ENCODE data around the gene AIP. TPM values are rescaled to one million over a fixed set of nuclear protein-coding genes. Genes with fewer than 3 reads are reported as not detected.
A peak's percentile ranks its signal among the peaks of the same experiment; 100 is the strongest.

The AIP gene
- 56.1 TPM for polyA plus RNA-seq (2013, experiment 1 of 2)
- polyA plus RNA-seq (2013, experiment 2 of 2), result 42.5 TPM

- Histone ChIP-seq H3K9me3 (ENCODE audit: control insufficient read depth, low read length) (peaks cover 6% of the 10 kb centered on the region), H3K27ac (ENCODE audit: low read depth, low read length, severe bottlenecking) (peak within 1 kb of the TSS; percentile 85)
- 8 to 26% methylated on average over 22 to 38 of the region's 60 CpGs for WGBS, 2 experiments (ENCODE audit: insufficient coverage in 2 of 2)
Observed at GRCh38 chr11:67482827-67483798, at the start of gene AIP. Gene AIP, plus strand, starts transcription at chr11:67483026. Its CDS starts 133 bp downstream, at chr11:67483159.

GRCh38 chr11:67433536-67434394 lies 49.1 kb upstream of the AIP start:
- Histone ChIP-seq H3K27ac (ENCODE audit: low read depth, low read length, severe bottlenecking) (no peak overlapping the region), H3K36me3 (ENCODE audit: control insufficient read depth, insufficient read depth, low read length) (peaks cover 70% of the 10 kb centered on the region), H3K9me3 (ENCODE audit: control insufficient read depth, low read length) (no peaks in the 10 kb centered on the region), H3K4me1 (ENCODE audit: control insufficient read depth, insufficient read depth, low read length, poor library complexity, severe bottlenecking) (peaks cover 12% of the 10 kb centered on the region), H3K4me3 (ENCODE audit: extremely low read depth, insufficient read depth, low read length, poor library complexity, severe bottlenecking) (no peak overlapping the region)
- WGBS, 2 experiments (ENCODE audit: insufficient coverage in 2 of 2), result 97 to 98% methylated on average over 19 to 20 of the region's 22 CpGs

More at GRCh38 chr11:67482827-67483798, at the start of gene AIP:
- peak within 1 kb of the TSS; percentile 46 for H3K4me3 ChIP-seq (ENCODE audit: extremely low read depth, insufficient read depth, low read length, poor library complexity, severe bottlenecking)
- no peaks in the 10 kb centered on the region for H3K4me1 ChIP-seq (ENCODE audit: control insufficient read depth, insufficient read depth, low read length, poor library complexity, severe bottlenecking)
- peaks cover 9% of the 10 kb centered on the region for H3K36me3 ChIP-seq (ENCODE audit: control insufficient read depth, insufficient read depth, low read length)

- 92 to 96% methylated on average over 21 to 23 of the region's 23 CpGs for WGBS, 2 experiments (ENCODE audit: insufficient coverage in 2 of 2)
- H3K9me3 ChIP-seq (ENCODE audit: control insufficient read depth, low read length), result no peaks in the 10 kb centered on the region
Observed at GRCh38 chr11:67434395-67434881, 48.4 kb upstream of the AIP start.

DNA sequence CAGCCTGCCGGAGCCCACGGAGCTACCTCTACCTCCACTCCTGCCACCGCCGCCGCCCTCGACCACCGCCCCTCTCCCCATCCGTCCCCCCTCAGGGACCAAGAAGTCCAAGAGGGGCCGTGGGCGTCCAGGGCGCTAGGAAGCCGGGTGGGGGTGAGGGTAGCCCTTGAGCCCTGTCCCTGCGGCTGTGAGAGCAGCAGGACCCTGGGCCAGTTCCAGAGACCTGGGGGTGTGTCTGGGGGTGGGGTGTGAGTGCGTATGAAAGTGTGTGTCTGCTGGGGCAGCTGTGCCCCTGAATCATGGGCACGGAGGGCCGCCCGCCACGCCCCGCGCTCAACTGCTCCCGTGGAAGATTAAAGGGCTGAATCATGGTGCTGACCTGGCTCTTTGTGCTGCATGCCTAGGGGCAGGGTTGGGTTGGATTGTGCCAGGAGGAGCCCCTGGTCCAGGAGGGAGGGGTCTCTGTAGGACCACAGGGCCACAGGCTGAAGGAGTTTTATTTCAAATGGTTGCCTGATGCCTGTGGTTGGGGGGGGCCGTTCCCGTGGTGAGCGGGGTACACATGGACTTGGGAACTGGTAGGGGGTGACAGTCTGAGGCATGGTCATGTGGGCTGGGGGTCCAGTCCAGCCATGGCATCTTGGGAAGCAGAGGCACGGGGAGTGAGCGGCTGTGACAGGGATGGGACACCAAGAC lies 47.6 kb upstream of the AIP start:
- Histone ChIP-seq H3K4me1 (ENCODE audit: control insufficient read depth, insufficient read depth, low read length, poor library complexity, severe bottlenecking) (peaks cover 7% of the 10 kb centered on the region), H3K9me3 (ENCODE audit: control insufficient read depth, low read length) (no peaks in the 10 kb centered on the region), H3K36me3 (ENCODE audit: control insufficient read depth, insufficient read depth, low read length) (peaks cover 72% of the 10 kb centered on the region), H3K27ac (ENCODE audit: low read depth, low read length, severe bottlenecking) (no peak overlapping the region), H3K4me3 (ENCODE audit: extremely low read depth, insufficient read depth, low read length, poor library complexity, severe bottlenecking) (no peak overlapping the region)
- WGBS, 2 experiments (ENCODE audit: insufficient coverage in 2 of 2), result 90 to 94% methylated on average over 14 to 24 of the region's 26 CpGs

More at GRCh38 chr11:67434395-67434881, 48.4 kb upstream of the AIP start:
- H3K4me3 ChIP-seq (ENCODE audit: extremely low read depth, insufficient read depth, low read length, poor library complexity, severe bottlenecking), result no peak overlapping the region
- peaks cover 72% of the 10 kb centered on the region for H3K36me3 ChIP-seq (ENCODE audit: control insufficient read depth, insufficient read depth, low read length)
- H3K27ac ChIP-seq (ENCODE audit: low read depth, low read length, severe bottlenecking), result no peak overlapping the region
- H3K4me1 ChIP-seq (ENCODE audit: control insufficient read depth, insufficient read depth, low read length, poor library complexity, severe bottlenecking), result peaks cover 7% of the 10 kb centered on the region

- Histone ChIP-seq H3K4me3 (ENCODE audit: extremely low read depth, insufficient read depth, low read length, poor library complexity, severe bottlenecking) (no peak overlapping the region), H3K36me3 (ENCODE audit: control insufficient read depth, insufficient read depth, low read length) (peaks cover 74% of the 10 kb centered on the region), H3K27ac (ENCODE audit: low read depth, low read length, severe bottlenecking) (peak overlapping the region; percentile 16), H3K9me3 (ENCODE audit: control insufficient read depth, low read length) (no peaks in the 10 kb centered on the region), H3K4me1 (ENCODE audit: control insufficient read depth, insufficient read depth, low read length, poor library complexity, severe bottlenecking) (peaks cover 7% of the 10 kb centered on the region)
- WGBS, 2 experiments (ENCODE audit: insufficient coverage in 2 of 2), result 92 to 93% methylated on average over 34 to 38 of the region's 38 CpGs
Observed at GRCh38 chr11:67435727-67436458, 46.9 kb upstream of the AIP start.

- H3K9me3 ChIP-seq (ENCODE audit: control insufficient read depth, low read length), result no peaks in the 10 kb centered on the region
- peaks cover 7% of the 10 kb centered on the region for H3K4me1 ChIP-seq (ENCODE audit: control insufficient read depth, insufficient read depth, low read length, poor library complexity, severe bottlenecking)
- no peak overlapping the region for H3K4me3 ChIP-seq (ENCODE audit: extremely low read depth, insufficient read depth, low read length, poor library complexity, severe bottlenecking)
- no peak overlapping the region for H3K27ac ChIP-seq (ENCODE audit: low read depth, low read length, severe bottlenecking)
- 46 to 57% methylated on average over 4 of the region's 6 CpGs for WGBS, 2 experiments (ENCODE audit: insufficient coverage in 2 of 2)
- H3K36me3 ChIP-seq (ENCODE audit: control insufficient read depth, insufficient read depth, low read length), result peaks cover 75% of the 10 kb centered on the region
Observed at GRCh38 chr11:67436459-67437081, 46.3 kb upstream of the AIP start.

GRCh38 chr11:67437082-67437808 lies 45.6 kb upstream of the AIP start, which contains the start of gene PTPRCAP:
Gene PTPRCAP, minus strand, starts transcription at chr11:67437682. Its CDS starts 63 bp downstream, at chr11:67437619.
- 85 to 91% methylated on average over 4 to 14 of the region's 26 CpGs for WGBS, 2 experiments (ENCODE audit: insufficient coverage in 2 of 2)
- no peaks in the 10 kb centered on the region for H3K9me3 ChIP-seq (ENCODE audit: control insufficient read depth, low read length)
- no peak within 1 kb of the TSS for H3K27ac ChIP-seq (ENCODE audit: low read depth, low read length, severe bottlenecking)
- H3K4me3 ChIP-seq (ENCODE audit: extremely low read depth, insufficient read depth, low read length, poor library complexity, severe bottlenecking), result no peak within 1 kb of the TSS
- peaks cover 7% of the 10 kb centered on the region for H3K4me1 ChIP-seq (ENCODE audit: control insufficient read depth, insufficient read depth, low read length, poor library complexity, severe bottlenecking)
- peaks cover 75% of the 10 kb centered on the region for H3K36me3 ChIP-seq (ENCODE audit: control insufficient read depth, insufficient read depth, low read length)

- 80 to 92% methylated on average over 1 to 3 of the region's 3 CpGs for WGBS, 2 experiments (ENCODE audit: insufficient coverage in 2 of 2)
- H3K27ac ChIP-seq (ENCODE audit: low read depth, low read length, severe bottlenecking), result no peak overlapping the region
- no peak overlapping the region for H3K4me3 ChIP-seq (ENCODE audit: extremely low read depth, insufficient read depth, low read length, poor library complexity, severe bottlenecking)
- no peaks in the 10 kb centered on the region for H3K9me3 ChIP-seq (ENCODE audit: control insufficient read depth, low read length)
- peaks cover 7% of the 10 kb centered on the region for H3K4me1 ChIP-seq (ENCODE audit: control insufficient read depth, insufficient read depth, low read length, poor library complexity, severe bottlenecking)
- peaks cover 70% of the 10 kb centered on the region for H3K36me3 ChIP-seq (ENCODE audit: control insufficient read depth, insufficient read depth, low read length)
Observed at GRCh38 chr11:67437809-67438157, 45.0 kb upstream of the AIP start.

Measured in mesodermal cell (in vitro differentiated cells).